Keratinocyte (primary cell): ENCODE data around the gene R3HDM1. TPM values are rescaled to one million over a fixed set of nuclear protein-coding genes. Genes with fewer than 3 reads are reported as not detected.

Source experiments
- DNase-seq: peaks from one replicate; pipeline ENCODE4 v3.0.0-alpha.2; 2011; ENCODE audit warnings: low read depth, missing footprints, low spot score
- FAIRE-seq: peaks from 2 replicates; lab custom pipeline; 2011; peaks lifted over from hg19 to GRCh38; lab: Jason Lieb, UNC
- H2AFZ ChIP-seq: 2 replicates; pipeline ENCODE4 v1.6.0; 2012; ENCODE audit warnings: low read length, control low read depth, inconsistent platforms; ENCODE audit not compliant: control insufficient read depth
- H3K27ac ChIP-seq: 2 replicates; pipeline ENCODE4 v1.5.1; 2011; ENCODE audit warnings: low read length; ENCODE audit not compliant: control insufficient read depth, insufficient read depth
- H3K27me3 ChIP-seq: 3 replicates; pipeline ENCODE4 v1.6.0; 2011; ENCODE audit warnings: low read length; ENCODE audit not compliant: control insufficient read depth, insufficient read depth; ENCODE audit errors: extremely low read depth
- H3K36me3 ChIP-seq, 2 experiments: 2 replicates in 1 of 2; 3 replicates in 1 of 2; pipeline ENCODE4 v1.5.1; 2011; ENCODE audit warnings: low read length in 2 of 2, mild to moderate bottlenecking in 1 of 2; ENCODE audit not compliant: control insufficient read depth in 2 of 2, insufficient read depth in 2 of 2; ENCODE audit errors: extremely low read depth in 1 of 2
- H3K4me1 ChIP-seq: 3 replicates; pipeline ENCODE4 v1.5.1; 2011; ENCODE audit warnings: low read length; ENCODE audit not compliant: control insufficient read depth, insufficient read depth; ENCODE audit errors: extremely low read depth
- H3K4me2 ChIP-seq: 3 replicates; pipeline ENCODE4 v1.6.0; 2011; ENCODE audit warnings: low read depth, low read length; ENCODE audit not compliant: control insufficient read depth, insufficient read depth; ENCODE audit errors: extremely low read depth
- H3K4me3 ChIP-seq, 3 experiments: fragments of 200-600 bp in 1 of 3; sonication (generic) in 1 of 3; 2 replicates in 2 of 3; 3 replicates in 1 of 3; pipeline ENCODE4 v1.5.1; 2011 to 2016; ENCODE audit warnings: low read length in 3 of 3, mild to moderate bottlenecking in 3 of 3, control low read depth in 2 of 3, inconsistent platforms in 1 of 3, low read depth in 1 of 3, mixed read lengths in 1 of 3, mixed run types in 1 of 3, moderate library complexity in 1 of 3; ENCODE audit not compliant: control insufficient read depth in 2 of 3, insufficient read depth in 2 of 3; ENCODE audit errors: extremely low read depth in 1 of 3
- H3K79me2 ChIP-seq: 2 replicates; pipeline ENCODE4 v1.6.0; 2012; ENCODE audit warnings: low read length; ENCODE audit not compliant: control insufficient read depth, insufficient read depth
- H3K9ac ChIP-seq: 3 replicates; pipeline ENCODE4 v1.6.0; 2011; ENCODE audit warnings: low read length; ENCODE audit not compliant: control insufficient read depth, insufficient read depth; ENCODE audit errors: extremely low read depth
- H3K9me1 ChIP-seq: 3 replicates; pipeline ENCODE4 v1.6.0; 2011; ENCODE audit warnings: low read length; ENCODE audit not compliant: control insufficient read depth, insufficient read depth; ENCODE audit errors: extremely low read depth
- H3K9me3 ChIP-seq: 2 replicates; pipeline ENCODE4 v1.5.1; 2012; ENCODE audit warnings: low read depth, low read length; ENCODE audit not compliant: control insufficient read depth
- H4K20me1 ChIP-seq: 3 replicates; pipeline ENCODE4 v1.6.0; 2011; ENCODE audit warnings: low read length; ENCODE audit not compliant: control insufficient read depth, insufficient read depth; ENCODE audit errors: extremely low read depth
- EZH2 ChIP-seq: IDR thresholded peaks from one replicate; pipeline ENCODE4 v1.6.1; 2012; ENCODE audit warnings: inconsistent platforms, mild to moderate bottlenecking, low read length, moderate library complexity
- dilution Hi-C: fragments of 300-500 bp; cut with MboI; formaldehyde crosslinking; loops from one replicate; pipeline ENCODE4 v1.7.0; 2020; ENCODE audit warnings: low sequenced_read_pairs; ENCODE audit not compliant: extremely low pct_ligation_motif_present
- polyA plus RNA-seq, 5 experiments: library from polyadenylated mRNA; depleted of rRNA in 3 of 5; stranded (reverse) in 3 of 5; stranded (forward) in 1 of 5; unstranded in 1 of 5; fragments of >200 nt; gene quantifications; 1 replicate in 1 of 5; 2 replicates in 3 of 5; 3 replicates in 1 of 5; pipeline versions ENCODE4 v1.2.1 to v1.2.3, GENCODE V29; 2011 to 2012; ENCODE audit warnings: missing spikeins in 2 of 5, low read depth in 1 of 5, low replicate concordance in 1 of 5
- TF ChIP-seq, protein P1 (sequence below), 3 experiments: IDR thresholded peaks in 1 of 3; conservative IDR thresholded peaks in 1 of 3; optimal IDR thresholded peaks in 1 of 3; 2 replicates in 2 of 3; 3 replicates in 1 of 3; pipeline versions ENCODE3 to v1.5.1; 2011; ENCODE audit warnings: low read length in 3 of 3, mild to moderate bottlenecking in 3 of 3, moderate library complexity in 2 of 3, control low read depth in 1 of 3, inconsistent platforms in 1 of 3; ENCODE audit not compliant: insufficient read depth in 2 of 3; ENCODE audit errors: extremely low read depth in 1 of 3

Gene R3HDM1
- polyA plus RNA-seq, 1 donor (not counting 4 experiments of a cell fraction or from before 2014, with no cell fraction given): 41.0 TPM

GRCh38 chr2:135742325-135742757, 211.1 kb downstream of the R3HDM1 start:
- Histone ChIP-seq H2AFZ (peak overlapping the region; percentile 73), H3K27me3 (no peaks in the 10 kb centered on the region), H3K79me2 (peaks cover 51% of the 10 kb centered on the region), H3K4me1 (peaks cover 28% of the 10 kb centered on the region), H3K36me3 (peaks cover 0 to 7% of the 10 kb centered on the region in 2 experiments), H3K9me3 (no peaks in the 10 kb centered on the region), H3K9ac (peak overlapping the region; percentile 98), H4K20me1 (no peaks in the 10 kb centered on the region), H3K4me3 (peak overlapping the region; percentile 89 to 98 (median 94)), H3K9me1 (peaks cover 3% of the 10 kb centered on the region), H3K4me2 (peak overlapping the region; percentile 98), H3K27ac (peak overlapping the region; percentile 97)
- dilution Hi-C loops: no loop called here
- DNase-seq: no peak
- TF ChIP-seq, protein P1, sequence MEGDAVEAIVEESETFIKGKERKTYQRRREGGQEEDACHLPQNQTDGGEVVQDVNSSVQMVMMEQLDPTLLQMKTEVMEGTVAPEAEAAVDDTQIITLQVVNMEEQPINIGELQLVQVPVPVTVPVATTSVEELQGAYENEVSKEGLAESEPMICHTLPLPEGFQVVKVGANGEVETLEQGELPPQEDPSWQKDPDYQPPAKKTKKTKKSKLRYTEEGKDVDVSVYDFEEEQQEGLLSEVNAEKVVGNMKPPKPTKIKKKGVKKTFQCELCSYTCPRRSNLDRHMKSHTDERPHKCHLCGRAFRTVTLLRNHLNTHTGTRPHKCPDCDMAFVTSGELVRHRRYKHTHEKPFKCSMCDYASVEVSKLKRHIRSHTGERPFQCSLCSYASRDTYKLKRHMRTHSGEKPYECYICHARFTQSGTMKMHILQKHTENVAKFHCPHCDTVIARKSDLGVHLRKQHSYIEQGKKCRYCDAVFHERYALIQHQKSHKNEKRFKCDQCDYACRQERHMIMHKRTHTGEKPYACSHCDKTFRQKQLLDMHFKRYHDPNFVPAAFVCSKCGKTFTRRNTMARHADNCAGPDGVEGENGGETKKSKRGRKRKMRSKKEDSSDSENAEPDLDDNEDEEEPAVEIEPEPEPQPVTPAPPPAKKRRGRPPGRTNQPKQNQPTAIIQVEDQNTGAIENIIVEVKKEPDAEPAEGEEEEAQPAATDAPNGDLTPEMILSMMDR (optimal IDR thresholded peaks at IDR 0.05 in 1 of 3, IDR thresholded peaks at IDR 0.05 in 1 of 3, conservative IDR thresholded peaks at IDR 0.05 in 1 of 3; ENCODE audit: extremely low read depth in 1 of 3, insufficient read depth in 2 of 3, low read length in 3 of 3): no peak
- TF ChIP-seq EZH2: no peak
- FAIRE-seq: no peak

DNA sequence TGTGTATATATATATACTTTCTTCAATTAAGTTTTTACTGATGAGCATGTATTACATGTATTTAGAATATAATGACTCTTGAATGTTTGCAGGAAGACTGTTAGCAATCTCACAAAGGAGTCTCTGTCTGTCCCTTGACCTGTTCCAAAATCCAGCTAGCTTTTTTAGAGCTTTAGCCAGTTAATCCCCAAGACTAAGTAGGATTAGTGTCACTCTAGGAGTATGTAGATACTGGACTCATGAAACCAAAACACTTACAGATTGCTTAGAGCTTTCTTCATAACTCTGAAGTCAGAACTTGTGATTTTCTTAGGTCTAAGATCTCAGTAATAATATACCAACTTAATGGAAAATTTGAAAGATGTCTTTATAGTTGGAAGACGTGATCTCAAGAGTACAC, 212.6 kb downstream of the R3HDM1 start:
- dilution Hi-C loops: no loop called here
- Histone ChIP-seq H2AFZ (no peak overlapping the region), H3K9me3 (no peaks in the 10 kb centered on the region), H3K27me3 (no peaks in the 10 kb centered on the region), H3K27ac (peak overlapping the region; percentile 97), H3K4me2 (peak overlapping the region; percentile 98), H3K4me3 (peak overlapping the region in 2 of 3 experiments; percentile 44 to 98), H4K20me1 (no peaks in the 10 kb centered on the region), H3K36me3 (peaks cover 0 to 11% of the 10 kb centered on the region in 2 experiments), H3K79me2 (peaks cover 59% of the 10 kb centered on the region), H3K9me1 (peaks cover 3% of the 10 kb centered on the region), H3K9ac (peak overlapping the region; percentile 53), H3K4me1 (peaks cover 28% of the 10 kb centered on the region)
- no peak for TF ChIP-seq EZH2
- TF ChIP-seq, protein P1 (optimal IDR thresholded peaks at IDR 0.05 in 1 of 3, IDR thresholded peaks at IDR 0.05 in 1 of 3, conservative IDR thresholded peaks at IDR 0.05 in 1 of 3; ENCODE audit: extremely low read depth in 1 of 3, insufficient read depth in 2 of 3, low read length in 3 of 3): no peak
- DNase-seq: no peak
- FAIRE-seq: no peak
